Measurements from ENCODE around the gene LMX1B.

Gene LMX1B

GRCh38 chr9:126665644-126666035 is 51.9 kb downstream of the LMX1B start:
- ChIA-PET CTCF (interaction anchor here (1.6 kb wide), 1 partner anchor 25 kb away, joined by 3 read pairs; no protein-coding TSS in a partner anchor), POLR2A (no interaction called here)
- TF ChIP-seq, protein P1, sequence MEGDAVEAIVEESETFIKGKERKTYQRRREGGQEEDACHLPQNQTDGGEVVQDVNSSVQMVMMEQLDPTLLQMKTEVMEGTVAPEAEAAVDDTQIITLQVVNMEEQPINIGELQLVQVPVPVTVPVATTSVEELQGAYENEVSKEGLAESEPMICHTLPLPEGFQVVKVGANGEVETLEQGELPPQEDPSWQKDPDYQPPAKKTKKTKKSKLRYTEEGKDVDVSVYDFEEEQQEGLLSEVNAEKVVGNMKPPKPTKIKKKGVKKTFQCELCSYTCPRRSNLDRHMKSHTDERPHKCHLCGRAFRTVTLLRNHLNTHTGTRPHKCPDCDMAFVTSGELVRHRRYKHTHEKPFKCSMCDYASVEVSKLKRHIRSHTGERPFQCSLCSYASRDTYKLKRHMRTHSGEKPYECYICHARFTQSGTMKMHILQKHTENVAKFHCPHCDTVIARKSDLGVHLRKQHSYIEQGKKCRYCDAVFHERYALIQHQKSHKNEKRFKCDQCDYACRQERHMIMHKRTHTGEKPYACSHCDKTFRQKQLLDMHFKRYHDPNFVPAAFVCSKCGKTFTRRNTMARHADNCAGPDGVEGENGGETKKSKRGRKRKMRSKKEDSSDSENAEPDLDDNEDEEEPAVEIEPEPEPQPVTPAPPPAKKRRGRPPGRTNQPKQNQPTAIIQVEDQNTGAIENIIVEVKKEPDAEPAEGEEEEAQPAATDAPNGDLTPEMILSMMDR (IDR thresholded peaks at IDR 0.05; ENCODE audit: insufficient read depth, low read length, missing control alignments): no peak
- DNase-seq (ENCODE audit: low read depth, low spot score): no peak
- H3K4me3 ChIP-seq (ENCODE audit: low read depth, low read length): no peak overlapping the region

GRCh38 chr9:126666155-126666803 is 52.6 kb downstream of the LMX1B start:
- CTCF ChIA-PET: interaction anchor here (1.6 kb wide), 1 partner anchor 24 kb away, joined by 3 read pairs; no protein-coding TSS in a partner anchor
- TF ChIP-seq, protein P1 (IDR thresholded peaks at IDR 0.05; ENCODE audit: insufficient read depth, low read length, missing control alignments): no peak
- no peak overlapping the region for H3K4me3 ChIP-seq (ENCODE audit: low read depth, low read length)
- DNase-seq (ENCODE audit: low read depth, low spot score): no peak
- POLR2A ChIA-PET: no interaction called here

- ChIA-PET POLR2A (no interaction called here), CTCF (interaction anchor here (1.6 kb wide), 1 partner anchor 23 kb away, joined by 3 read pairs; no protein-coding TSS in a partner anchor)
- no peak for DNase-seq (ENCODE audit: low read depth, low spot score)
- H3K4me3 ChIP-seq (ENCODE audit: low read depth, low read length): no peak overlapping the region
- TF ChIP-seq, protein P1 (IDR thresholded peaks at IDR 0.05; ENCODE audit: insufficient read depth, low read length, missing control alignments): no peak
These were observed 53.7 kb downstream of the LMX1B start for GRCh38 chr9:126667190-126668055.

GRCh38 chr9:126668058-126668457 is 54.3 kb downstream of the LMX1B start:
- TF ChIP-seq, protein P1 (IDR thresholded peaks at IDR 0.05; ENCODE audit: insufficient read depth, low read length, missing control alignments): no peak
- POLR2A ChIA-PET: no interaction called here

GRCh38 chr9:126669108-126669507 is 55.4 kb downstream of the LMX1B start:
- POLR2A ChIA-PET: no interaction called here

More at GRCh38 chr9:126668058-126668457, 54.3 kb downstream of the LMX1B start:
- no peak overlapping the region for H3K4me3 ChIP-seq (ENCODE audit: low read depth, low read length)
- no peak for DNase-seq (ENCODE audit: low read depth, low spot score)
- CTCF ChIA-PET: no interaction called here

More at GRCh38 chr9:126669108-126669507, 55.4 kb downstream of the LMX1B start:
- TF ChIP-seq, protein P1 (IDR thresholded peaks at IDR 0.05; ENCODE audit: insufficient read depth, low read length, missing control alignments): no peak
- no peak for DNase-seq (ENCODE audit: low read depth, low spot score)
- CTCF ChIA-PET: no interaction called here
- H3K4me3 ChIP-seq (ENCODE audit: low read depth, low read length): no peak overlapping the region

Data from AG04449 (cell line).